ENCODE results near the gene FAM163B.

GRCh38 chr9:133604214-133604613, 5.0 kb downstream of the FAM163B start:
- TF ChIP-seq CTCF (tag by site-specific recombination; IDR thresholded peaks at IDR 0.05) (no peak), ZNF777 (tag by site-specific recombination; IDR thresholded peaks at IDR 0.05; ENCODE audit: borderline replicate concordance) (no peak), ZBTB10 (tag by site-specific recombination; IDR thresholded peaks at IDR 0.05) (no peak), ZNF214 (tag by site-specific recombination; IDR thresholded peaks at IDR 0.05; ENCODE audit: borderline replicate concordance) (no peak), REST (tag by site-specific recombination; IDR thresholded peaks at IDR 0.05) (no peak), ZNF362 (tag by site-specific recombination; IDR thresholded peaks at IDR 0.05) (no peak), TSHZ1 (tag by site-specific recombination; IDR thresholded peaks at IDR 0.05; ENCODE audit: borderline replicate concordance) (no peak), SALL2 (tag by site-specific recombination; IDR thresholded peaks at IDR 0.05; ENCODE audit: borderline replicate concordance) (no peak), TCF7L2 (IDR thresholded peaks at IDR 0.05; ENCODE audit: borderline replicate concordance, low read depth, low read length) (no peak), ZNF366 (tag by site-specific recombination; conservative IDR thresholded peaks at IDR 0.05) (no peak), ZNF146 (tag by site-specific recombination; IDR thresholded peaks at IDR 0.05) (no peak), ZNF747 (tag by site-specific recombination; IDR thresholded peaks at IDR 0.05) (no peak), PATZ1 (tag by site-specific recombination; IDR thresholded peaks at IDR 0.05) (no peak)
